GM13977 (cell line): ENCODE results near the gene CFAP20DC.
"Not testable (repeated sequence)": the region's sequence is repeated elsewhere in the genome, so short reads cannot be mapped to it uniquely, and the experiment has no call there.

Experiments used
- DNase-seq: peaks from one replicate; pipeline ENCODE4 v3.0.0; 2012; ENCODE audit warnings: low spot score
- CTCF ChIP-seq: IDR thresholded peaks from 2 replicates; pipeline ENCODE4 v1.5.1; 2012; ENCODE audit warnings: mild to moderate bottlenecking, control low read depth; ENCODE audit not compliant: insufficient read depth; ENCODE audit errors: extremely low read depth, missing control alignments
- in situ Hi-C: fragments of 300-500 bp; cut with MboI; formaldehyde crosslinking; loops from one replicate; pipeline ENCODE4 v1.12.0; 2022; ENCODE audit warnings: low sequenced_read_pairs, low pct_unique_long_range_greater_than_20kb, mixed read lengths, inconsistent platforms; ENCODE audit not compliant: unreplicated experiment

The CFAP20DC gene

GRCh38 chr3:59064728-59065127 is 14.9 kb upstream of the CFAP20DC start:
- no peak for TF ChIP-seq CTCF
- in situ Hi-C loops, result no loop called here
- DNase-seq, result no peak

- DNase-seq, result no peak
- no peak for TF ChIP-seq CTCF
- in situ Hi-C loops, result no loop called here
Measured at GRCh38 chr3:59064276-59064675, 14.5 kb upstream of the CFAP20DC start.

GRCh38 chr3:59056706-59057105 is 6.9 kb upstream of the CFAP20DC start:
- DNase-seq, result no peak
- in situ Hi-C loops, result no loop called here

GRCh38 chr3:59052803-59053411 is 3.1 kb upstream of the CFAP20DC start:
- in situ Hi-C loops, result no loop called here
- peak; percentile 39 for DNase-seq
- TF ChIP-seq CTCF, result peak; percentile 67

More at GRCh38 chr3:59056706-59057105, 6.9 kb upstream of the CFAP20DC start:
- TF ChIP-seq CTCF, result no peak

GRCh38 chr3:59050811-59051414 is 1.1 kb upstream of the CFAP20DC start:
- in situ Hi-C loops, DNase-seq: not testable (repeated sequence)

GRCh38 chr3:59046839-59047238 is 3.0 kb downstream of the CFAP20DC start:
- in situ Hi-C loops, result no loop called here
- no peak for TF ChIP-seq CTCF
- DNase-seq, result no peak

- in situ Hi-C loops, result no loop called here
- no peak for TF ChIP-seq CTCF
- no peak for DNase-seq
Measured at GRCh38 chr3:59043391-59043790, 6.4 kb downstream of the CFAP20DC start.
